ENCODE results near the gene TAX1BP3. TPM values are rescaled to one million over a fixed set of nuclear protein-coding genes. Genes with fewer than 3 reads are reported as not detected.

The TAX1BP3 gene
- total and polyA plus RNA-seq, 4 donors, result 11.9 to 27.7 (median 20.0) TPM

DNA sequence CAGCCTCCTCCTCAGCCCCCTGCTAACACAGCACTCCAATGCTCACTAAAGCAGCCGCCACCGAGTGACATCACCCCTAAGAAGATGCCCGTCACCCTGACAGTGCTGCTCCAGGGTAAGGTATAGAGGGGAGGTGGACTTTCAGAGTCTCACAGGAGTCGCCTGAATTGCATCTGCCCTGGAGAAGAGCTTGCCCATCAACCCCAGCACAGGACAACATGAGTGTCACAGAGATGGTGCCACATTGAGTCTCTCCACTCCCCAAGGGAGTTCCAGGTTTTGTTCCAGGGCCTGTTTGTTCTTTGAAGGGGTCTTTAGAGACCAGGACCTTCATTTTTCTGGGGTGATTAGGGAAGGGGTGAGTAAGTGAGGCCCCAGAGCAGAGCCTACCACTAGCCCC is 29.8 kb upstream of the TAX1BP3 start:
- no peaks in the 10 kb centered on the region for H3K27me3 ChIP-seq (ENCODE audit: control insufficient read depth in 4 of 4, insufficient read depth in 4 of 4, low read length in 3 of 4)
- H3K4me3 ChIP-seq (ENCODE audit: low read depth in 1 of 3, low read length in 3 of 3), result no peak overlapping the region
- no peaks in the 10 kb centered on the region for H3K36me3 ChIP-seq (ENCODE audit: control insufficient read depth in 4 of 4, insufficient read depth in 3 of 4, low read depth in 1 of 4, low read length in 3 of 4)
- TF ChIP-seq, protein P1, sequence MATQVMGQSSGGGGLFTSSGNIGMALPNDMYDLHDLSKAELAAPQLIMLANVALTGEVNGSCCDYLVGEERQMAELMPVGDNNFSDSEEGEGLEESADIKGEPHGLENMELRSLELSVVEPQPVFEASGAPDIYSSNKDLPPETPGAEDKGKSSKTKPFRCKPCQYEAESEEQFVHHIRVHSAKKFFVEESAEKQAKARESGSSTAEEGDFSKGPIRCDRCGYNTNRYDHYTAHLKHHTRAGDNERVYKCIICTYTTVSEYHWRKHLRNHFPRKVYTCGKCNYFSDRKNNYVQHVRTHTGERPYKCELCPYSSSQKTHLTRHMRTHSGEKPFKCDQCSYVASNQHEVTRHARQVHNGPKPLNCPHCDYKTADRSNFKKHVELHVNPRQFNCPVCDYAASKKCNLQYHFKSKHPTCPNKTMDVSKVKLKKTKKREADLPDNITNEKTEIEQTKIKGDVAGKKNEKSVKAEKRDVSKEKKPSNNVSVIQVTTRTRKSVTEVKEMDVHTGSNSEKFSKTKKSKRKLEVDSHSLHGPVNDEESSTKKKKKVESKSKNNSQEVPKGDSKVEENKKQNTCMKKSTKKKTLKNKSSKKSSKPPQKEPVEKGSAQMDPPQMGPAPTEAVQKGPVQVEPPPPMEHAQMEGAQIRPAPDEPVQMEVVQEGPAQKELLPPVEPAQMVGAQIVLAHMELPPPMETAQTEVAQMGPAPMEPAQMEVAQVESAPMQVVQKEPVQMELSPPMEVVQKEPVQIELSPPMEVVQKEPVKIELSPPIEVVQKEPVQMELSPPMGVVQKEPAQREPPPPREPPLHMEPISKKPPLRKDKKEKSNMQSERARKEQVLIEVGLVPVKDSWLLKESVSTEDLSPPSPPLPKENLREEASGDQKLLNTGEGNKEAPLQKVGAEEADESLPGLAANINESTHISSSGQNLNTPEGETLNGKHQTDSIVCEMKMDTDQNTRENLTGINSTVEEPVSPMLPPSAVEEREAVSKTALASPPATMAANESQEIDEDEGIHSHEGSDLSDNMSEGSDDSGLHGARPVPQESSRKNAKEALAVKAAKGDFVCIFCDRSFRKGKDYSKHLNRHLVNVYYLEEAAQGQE (IDR thresholded peaks at IDR 0.05), result no peak
- TF ChIP-seq, protein P2, sequence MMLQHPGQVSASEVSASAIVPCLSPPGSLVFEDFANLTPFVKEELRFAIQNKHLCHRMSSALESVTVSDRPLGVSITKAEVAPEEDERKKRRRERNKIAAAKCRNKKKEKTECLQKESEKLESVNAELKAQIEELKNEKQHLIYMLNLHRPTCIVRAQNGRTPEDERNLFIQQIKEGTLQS (IDR thresholded peaks at IDR 0.05), result no peak
- TF ChIP-seq RXRA (IDR thresholded peaks at IDR 0.05) (no peak), EGR1 (IDR thresholded peaks at IDR 0.05; ENCODE audit: low read depth in 2 of 2) (no peak), JUND (IDR thresholded peaks at IDR 0.05) (no peak), RAD21 (IDR thresholded peaks at IDR 0.05) (no peak), YY1 (IDR thresholded peaks at IDR 0.05) (no peak), GABPA (IDR thresholded peaks at IDR 0.05 in 1 of 2, conservative IDR thresholded peaks at IDR 0.05 in 1 of 2) (no peak), TAF1 (conservative IDR thresholded peaks at IDR 0.05) (no peak), HNF4G (IDR thresholded peaks at IDR 0.05) (no peak), FOXA2 (IDR thresholded peaks at IDR 0.05) (no peak), HNF4A (conservative IDR thresholded peaks at IDR 0.05) (no peak)
- TF ChIP-seq, protein P3, sequence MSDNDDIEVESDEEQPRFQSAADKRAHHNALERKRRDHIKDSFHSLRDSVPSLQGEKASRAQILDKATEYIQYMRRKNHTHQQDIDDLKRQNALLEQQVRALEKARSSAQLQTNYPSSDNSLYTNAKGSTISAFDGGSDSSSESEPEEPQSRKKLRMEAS (IDR thresholded peaks at IDR 0.05), result no peak
- peaks cover 0 to 10% (median 5%) of the 10 kb centered on the region in 4 donors for H3K9me3 ChIP-seq (ENCODE audit: control insufficient read depth in 4 of 4, low read length in 3 of 4)
- no peak overlapping the region for H3K27ac ChIP-seq (ENCODE audit: low read depth in 1 of 2, low read length in 2 of 2)
- 82% methylated on average over 4 of the region's 4 CpGs for WGBS
- DNase-seq (ENCODE audit: low spot score), result no peak
- no peak overlapping the region for H3K9ac ChIP-seq (ENCODE audit: low read depth in 1 of 2, low read length in 2 of 2)
- peaks cover 4 to 10% (median 10%) of the 10 kb centered on the region in 4 donors for H3K4me1 ChIP-seq (ENCODE audit: control insufficient read depth in 4 of 4, insufficient read depth in 4 of 4, low read length in 3 of 4)

DNA sequence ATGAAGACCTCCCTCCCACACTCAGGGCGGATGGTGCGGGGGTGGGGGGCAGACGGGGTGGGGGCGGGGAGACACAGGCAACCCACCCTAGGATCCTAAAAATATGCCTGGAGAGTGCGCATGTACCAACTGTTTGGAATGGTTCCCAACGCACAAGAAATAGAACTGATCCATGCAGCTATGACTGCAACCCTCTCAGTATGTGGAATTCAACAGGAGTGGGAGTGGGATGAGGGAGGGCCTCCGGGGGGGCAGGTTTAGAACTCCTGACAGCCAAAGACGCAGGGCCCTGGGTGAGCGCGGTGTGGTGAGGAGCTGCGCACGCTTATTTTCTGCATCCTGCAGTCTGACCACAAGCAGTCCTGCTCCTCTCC is 28.7 kb upstream of the TAX1BP3 start:
- Histone ChIP-seq H3K9ac (ENCODE audit: low read depth in 1 of 2, low read length in 2 of 2) (no peak overlapping the region), H3K4me1 (ENCODE audit: control insufficient read depth in 4 of 4, insufficient read depth in 4 of 4, low read length in 3 of 4) (peaks cover 4 to 10% (median 10%) of the 10 kb centered on the region in 4 donors), H3K4me3 (ENCODE audit: low read depth in 1 of 3, low read length in 3 of 3) (no peak overlapping the region), H3K27ac (ENCODE audit: low read depth in 1 of 2, low read length in 2 of 2) (no peak overlapping the region), H3K27me3 (ENCODE audit: control insufficient read depth in 4 of 4, insufficient read depth in 4 of 4, low read length in 3 of 4) (no peaks in the 10 kb centered on the region), H3K36me3 (ENCODE audit: control insufficient read depth in 4 of 4, insufficient read depth in 3 of 4, low read depth in 1 of 4, low read length in 3 of 4) (no peaks in the 10 kb centered on the region), H3K9me3 (ENCODE audit: control insufficient read depth in 4 of 4, low read length in 3 of 4) (peaks cover 0 to 10% (median 5%) of the 10 kb centered on the region in 4 donors)
- 57% methylated on average over 12 of the region's 12 CpGs for WGBS
- TF ChIP-seq FOXA2 (IDR thresholded peaks at IDR 0.05) (no peak), SP1 (IDR thresholded peaks at IDR 0.05) (no peak), NR2F2 (IDR thresholded peaks at IDR 0.05) (no peak)
- TF ChIP-seq, protein P4, sequence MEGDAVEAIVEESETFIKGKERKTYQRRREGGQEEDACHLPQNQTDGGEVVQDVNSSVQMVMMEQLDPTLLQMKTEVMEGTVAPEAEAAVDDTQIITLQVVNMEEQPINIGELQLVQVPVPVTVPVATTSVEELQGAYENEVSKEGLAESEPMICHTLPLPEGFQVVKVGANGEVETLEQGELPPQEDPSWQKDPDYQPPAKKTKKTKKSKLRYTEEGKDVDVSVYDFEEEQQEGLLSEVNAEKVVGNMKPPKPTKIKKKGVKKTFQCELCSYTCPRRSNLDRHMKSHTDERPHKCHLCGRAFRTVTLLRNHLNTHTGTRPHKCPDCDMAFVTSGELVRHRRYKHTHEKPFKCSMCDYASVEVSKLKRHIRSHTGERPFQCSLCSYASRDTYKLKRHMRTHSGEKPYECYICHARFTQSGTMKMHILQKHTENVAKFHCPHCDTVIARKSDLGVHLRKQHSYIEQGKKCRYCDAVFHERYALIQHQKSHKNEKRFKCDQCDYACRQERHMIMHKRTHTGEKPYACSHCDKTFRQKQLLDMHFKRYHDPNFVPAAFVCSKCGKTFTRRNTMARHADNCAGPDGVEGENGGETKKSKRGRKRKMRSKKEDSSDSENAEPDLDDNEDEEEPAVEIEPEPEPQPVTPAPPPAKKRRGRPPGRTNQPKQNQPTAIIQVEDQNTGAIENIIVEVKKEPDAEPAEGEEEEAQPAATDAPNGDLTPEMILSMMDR (IDR thresholded peaks at IDR 0.05; ENCODE audit: low read depth, low read length, missing input control), result no peak
- TF ChIP-seq, protein P2 (IDR thresholded peaks at IDR 0.05), result no peak
- no peak for DNase-seq (ENCODE audit: low spot score)

Data from liver (tissue), 9 donors.